IPS-11a (cell line): ENCODE data around the gene NUP210.
"Not testable (repeated sequence)": the region's sequence is repeated elsewhere in the genome, so short reads cannot be mapped to it uniquely, and the experiment has no call there.

Source experiments
- H3K4me3 ChIP-seq: one replicate; pipeline ENCODE4 v1.5.1; 2013; ENCODE audit warnings: low read depth, low read length, control low read depth

Gene NUP210

DNA sequence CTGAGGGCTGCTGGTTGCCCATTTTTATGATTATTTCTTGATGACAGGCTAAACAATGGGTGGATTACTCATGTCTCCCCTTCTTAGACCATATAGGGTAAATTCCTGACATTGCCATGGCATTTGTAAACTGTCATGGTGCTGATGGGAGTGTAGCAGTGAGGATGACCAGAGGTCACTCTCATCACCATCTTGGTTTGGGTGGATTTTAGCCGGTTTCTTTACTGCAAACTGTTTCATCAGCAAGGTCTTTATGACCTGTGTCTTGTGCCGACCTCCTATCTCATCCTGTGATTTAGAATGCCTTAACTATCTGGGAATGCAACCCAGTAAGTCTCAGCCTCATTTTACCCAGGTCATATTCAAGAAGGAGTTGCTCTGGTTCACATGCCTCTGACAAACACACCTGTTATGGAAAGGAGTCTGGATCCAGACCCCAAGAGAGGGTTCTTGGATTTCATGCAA lies 10.3 kb upstream of the NUP210 start:
- not testable (repeated sequence) for H3K4me3 ChIP-seq

DNA sequence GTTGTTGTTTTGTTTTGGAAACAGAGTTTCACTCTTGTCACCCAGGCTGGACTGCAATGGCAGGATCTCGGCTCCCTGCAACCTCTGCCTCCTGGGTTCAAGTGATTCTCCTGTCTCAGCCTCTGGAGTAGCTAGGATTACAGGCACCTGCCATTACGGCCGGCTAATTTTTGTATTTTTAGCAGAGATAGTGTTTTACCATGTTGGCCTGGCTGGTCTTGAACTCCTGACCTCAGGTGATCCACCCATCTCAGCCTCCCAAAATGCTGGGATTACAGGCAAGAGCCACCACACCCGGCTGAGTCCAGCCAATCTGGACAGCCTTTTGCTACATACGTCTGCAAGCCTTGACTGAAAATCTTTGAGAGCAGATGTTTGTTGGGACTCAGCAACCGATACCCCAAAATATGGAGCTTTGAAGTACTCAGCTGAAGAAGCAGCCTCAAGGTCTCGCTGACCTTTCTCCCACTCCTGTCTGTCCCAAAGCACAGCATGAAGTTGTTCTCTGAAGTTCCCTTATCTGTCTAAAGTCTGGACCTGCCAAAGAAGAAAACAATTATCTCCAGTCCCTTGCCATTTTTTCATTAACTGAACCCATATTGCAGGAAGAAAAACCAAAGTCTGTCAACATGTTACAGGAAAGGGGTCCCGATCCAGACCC lies 9.6 kb upstream of the NUP210 start:
- no peak overlapping the region for H3K4me3 ChIP-seq

DNA sequence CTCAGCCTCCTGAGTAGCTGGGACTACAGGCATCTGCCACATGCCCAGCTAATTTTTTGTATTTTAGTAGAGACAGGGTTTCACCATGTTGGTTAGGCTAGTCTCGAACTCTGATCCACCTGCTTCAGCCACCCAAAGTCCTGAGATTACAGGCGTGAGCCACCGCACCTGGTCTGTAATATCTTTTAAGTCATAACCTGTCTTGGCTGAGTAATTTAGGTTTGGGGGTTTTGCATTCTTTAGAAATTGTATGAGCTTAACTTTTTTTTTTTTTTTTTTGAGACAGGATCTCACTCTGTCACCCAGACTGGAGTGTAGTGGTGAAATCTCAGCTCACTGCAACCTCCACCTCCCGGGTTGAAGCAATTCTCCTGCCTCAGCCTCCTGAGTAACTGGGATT lies 8.6 kb upstream of the NUP210 start:
- H3K4me3 ChIP-seq, result not testable (repeated sequence)

DNA sequence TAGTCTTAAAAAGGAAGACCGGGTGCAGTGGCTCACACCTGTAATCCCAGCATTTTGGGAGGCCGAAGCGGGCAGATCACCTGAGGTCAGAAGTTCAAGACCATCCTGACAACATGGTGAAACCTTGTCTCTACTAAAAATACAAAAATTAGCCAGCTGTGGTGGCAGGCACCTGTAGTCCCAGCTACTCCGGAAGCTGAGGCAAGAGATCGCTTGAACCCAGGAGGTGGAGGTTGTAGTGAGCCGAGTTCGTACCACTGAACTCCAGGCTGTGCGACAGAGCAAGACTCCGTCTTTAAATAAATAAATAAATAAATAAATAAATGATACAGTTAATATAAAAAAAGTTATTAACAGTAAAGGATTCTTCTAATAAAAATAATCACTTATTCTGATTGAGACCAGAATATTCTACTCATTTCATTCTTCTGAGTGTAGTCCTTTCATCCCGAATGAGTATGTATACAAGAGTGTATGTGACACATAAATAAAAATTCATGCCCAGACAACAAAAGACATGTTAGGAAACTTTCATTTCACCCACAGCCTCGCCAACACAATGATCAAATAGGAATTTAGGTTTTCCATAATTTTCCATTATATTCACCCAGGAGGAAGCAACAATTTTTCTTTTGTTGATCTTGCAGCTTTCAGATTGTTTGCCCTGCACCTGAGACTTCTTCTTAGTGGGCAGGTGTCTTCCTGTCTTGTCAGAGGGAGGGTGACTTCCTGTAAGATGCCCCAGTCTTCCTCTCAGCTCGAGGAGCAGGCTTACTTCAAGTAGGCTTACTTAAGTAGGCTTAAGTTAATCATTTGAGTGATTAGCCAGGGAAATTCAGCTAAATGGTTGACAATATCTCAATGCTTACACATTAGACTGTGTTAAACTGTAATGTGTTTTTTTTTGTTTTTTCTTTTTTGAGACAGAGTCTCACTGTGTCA lies 7.8 kb upstream of the NUP210 start:
- H3K4me3 ChIP-seq, result no peak overlapping the region

DNA sequence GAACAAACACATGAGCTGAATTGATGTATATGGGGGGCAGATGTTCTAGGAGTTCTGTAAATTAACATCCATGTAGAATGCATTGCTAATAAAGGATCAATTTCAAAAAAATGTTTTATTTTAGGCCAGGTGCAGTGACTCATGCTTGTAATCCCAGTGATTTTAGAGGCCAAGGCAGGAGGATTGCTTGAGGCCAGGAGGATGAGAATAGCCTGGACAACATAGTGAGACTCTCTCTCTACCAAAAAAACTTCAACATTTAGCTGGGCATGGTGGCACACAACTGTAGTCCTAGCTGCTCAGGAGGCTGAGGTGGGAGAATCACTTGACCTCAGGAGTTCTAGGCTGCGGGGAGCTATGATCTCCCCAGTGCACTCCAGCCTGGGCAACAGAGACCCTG lies 6.5 kb upstream of the NUP210 start:
- no peak overlapping the region for H3K4me3 ChIP-seq

DNA sequence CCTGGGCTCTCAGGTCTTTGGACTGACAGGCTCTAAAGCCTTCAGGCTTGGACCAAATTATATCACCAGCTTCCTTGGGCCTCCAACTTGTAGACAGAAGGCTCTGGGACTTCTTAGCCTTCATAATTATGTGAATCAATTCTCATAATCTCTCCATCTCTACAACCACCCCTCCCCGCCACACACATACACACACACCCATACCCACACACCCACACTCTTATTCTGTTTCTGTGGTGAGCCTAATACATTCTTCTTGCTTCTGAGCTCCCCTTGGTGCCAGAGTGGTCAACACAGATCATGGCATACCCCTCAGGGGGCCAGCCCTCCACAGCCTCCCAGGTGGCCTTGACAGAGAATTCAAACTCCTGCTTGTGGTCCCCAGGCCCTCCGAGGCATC lies 5.6 kb upstream of the NUP210 start:
- H3K4me3 ChIP-seq, result no peak overlapping the region

DNA sequence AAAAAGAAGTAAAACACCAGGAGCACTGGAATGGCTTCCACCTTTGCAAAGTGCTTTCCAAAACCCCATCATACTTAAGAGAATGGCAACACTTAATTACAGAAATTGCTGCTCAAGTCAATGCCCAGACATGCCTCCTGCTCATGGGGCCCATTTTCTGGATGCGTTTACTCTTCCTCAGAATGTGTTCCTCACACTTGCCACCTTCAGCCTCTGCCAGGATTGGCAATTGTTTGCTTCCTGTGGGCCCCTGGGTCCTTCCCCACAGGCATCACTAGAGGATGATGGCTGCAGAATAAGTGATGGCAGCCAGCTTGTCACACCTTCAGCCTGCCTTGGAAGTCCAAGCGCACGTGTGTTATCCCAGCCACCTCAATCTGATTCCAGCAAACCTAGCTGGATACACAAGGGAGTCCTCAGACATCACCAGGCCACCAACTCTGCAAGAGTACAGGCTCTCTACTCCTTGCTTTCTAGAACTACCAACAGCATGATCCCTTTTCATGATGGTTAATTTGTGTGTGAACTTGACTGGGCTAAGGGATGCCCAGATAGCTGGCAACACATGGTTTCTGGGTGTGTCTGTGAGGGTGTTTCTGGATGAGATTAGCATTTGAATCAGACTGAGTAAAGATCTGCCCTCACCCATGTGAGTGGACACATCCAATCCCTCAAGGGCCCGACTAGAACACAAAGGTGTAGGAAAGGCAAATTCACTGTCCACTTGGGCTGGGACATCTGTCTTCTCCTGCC lies 4.9 kb upstream of the NUP210 start:
- H3K4me3 ChIP-seq, result no peak overlapping the region

DNA sequence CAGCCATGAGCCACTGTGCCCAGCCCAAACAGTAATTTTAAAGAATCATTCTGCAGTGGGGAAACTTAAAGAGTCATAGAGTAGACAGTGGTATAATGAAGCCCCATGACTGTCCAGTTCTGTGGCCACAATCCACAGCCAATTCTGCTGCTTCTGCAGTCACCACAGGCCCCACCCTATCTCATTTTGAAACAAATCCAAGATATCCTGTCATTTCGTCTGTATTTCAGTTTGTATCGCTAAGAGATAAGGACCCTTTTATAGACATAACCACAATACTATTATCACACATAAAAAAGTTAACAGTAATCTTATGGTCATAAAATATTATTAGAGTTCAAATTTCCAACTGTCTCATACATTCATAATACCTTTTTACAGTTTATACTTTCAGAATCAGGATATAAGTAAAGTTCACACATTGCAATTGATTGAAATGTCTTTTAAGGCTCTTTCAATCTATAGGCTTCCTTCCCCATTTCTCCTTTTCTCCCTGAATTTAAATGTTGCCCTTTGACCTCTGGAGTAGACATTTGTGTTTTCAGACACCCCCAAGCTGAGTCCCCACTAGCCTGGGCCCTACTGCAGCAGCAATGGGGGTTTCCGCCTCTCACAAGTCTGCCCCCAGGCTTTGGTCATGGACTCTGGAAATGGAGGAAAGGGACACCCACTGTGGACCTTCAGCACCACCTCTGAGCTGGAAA lies 4.2 kb upstream of the NUP210 start:
- no peak overlapping the region for H3K4me3 ChIP-seq

DNA sequence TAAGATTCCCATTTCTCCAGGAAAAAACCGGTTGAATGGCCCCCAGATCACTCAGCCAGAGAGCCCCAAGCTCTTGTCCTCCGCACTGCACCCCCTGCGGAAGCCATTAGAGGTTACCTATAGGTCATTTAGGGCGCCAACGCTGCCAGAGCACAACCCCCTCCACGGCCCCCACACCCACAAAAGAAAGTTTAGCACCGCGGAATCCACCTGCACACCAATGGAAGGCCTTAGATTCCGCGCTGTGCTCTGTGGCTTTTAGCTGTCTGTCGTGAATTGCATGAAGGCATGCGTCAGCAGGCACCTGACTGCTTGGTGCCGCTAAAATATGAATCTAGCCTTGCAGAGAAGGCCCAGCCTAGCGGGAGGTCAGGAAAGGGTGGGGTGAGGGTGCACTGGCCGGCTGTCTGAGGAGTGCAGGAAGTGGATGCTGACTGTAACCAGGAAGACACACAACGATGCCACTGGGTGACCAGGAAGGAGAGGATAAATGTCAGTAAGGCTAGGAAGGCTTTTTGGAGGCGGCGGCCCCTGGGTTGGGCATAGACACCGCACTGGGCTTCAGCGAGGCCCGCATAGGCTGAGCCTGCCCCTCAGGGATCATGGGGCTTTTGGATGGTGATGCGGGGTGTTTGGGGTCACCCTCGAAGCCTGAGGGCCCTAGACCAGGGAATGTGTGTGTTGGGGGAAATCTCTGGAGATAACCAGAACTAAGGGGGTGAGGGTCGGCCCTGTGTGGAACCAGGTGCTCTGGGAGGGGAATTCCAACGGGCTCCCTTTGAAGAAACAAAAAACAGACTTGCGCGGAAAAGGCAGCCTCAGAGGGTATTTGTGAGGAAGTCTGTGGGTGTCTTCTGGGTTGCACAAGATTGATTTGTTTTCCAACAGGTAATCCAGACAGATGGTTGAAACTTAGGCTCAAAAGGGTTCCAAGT lies 976 bp upstream of the NUP210 start:
- peak overlapping the region; percentile 5 for H3K4me3 ChIP-seq

DNA sequence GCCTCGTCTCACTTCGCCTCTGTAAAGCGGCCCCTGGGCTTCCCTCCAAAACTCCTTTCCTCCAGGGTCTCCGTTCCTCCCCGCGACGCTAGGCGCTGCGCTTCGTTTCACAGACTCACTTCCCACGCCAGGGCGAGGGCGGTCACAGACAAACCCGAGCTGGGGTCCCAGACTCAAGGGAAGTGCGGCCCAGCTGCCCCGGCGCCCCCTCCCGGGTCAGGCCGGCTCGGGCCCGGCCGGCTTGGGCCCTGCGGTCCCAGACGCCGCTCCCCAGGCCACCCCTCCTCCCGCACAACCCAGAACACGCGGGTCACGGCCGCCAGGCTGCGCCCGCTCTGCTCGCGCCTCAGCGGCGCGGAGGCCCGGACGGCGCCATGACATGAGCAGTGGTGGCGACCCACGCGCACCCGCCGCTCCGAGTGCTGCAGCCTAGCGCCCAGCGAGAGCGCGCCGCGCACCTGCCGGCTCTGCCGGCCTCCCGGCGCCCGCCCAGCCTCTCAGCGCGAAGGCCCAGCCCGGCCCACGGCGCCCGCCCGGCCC lies 547 bp downstream of the NUP210 start:
- H3K4me3 ChIP-seq, result peak overlapping the region; percentile 69

DNA sequence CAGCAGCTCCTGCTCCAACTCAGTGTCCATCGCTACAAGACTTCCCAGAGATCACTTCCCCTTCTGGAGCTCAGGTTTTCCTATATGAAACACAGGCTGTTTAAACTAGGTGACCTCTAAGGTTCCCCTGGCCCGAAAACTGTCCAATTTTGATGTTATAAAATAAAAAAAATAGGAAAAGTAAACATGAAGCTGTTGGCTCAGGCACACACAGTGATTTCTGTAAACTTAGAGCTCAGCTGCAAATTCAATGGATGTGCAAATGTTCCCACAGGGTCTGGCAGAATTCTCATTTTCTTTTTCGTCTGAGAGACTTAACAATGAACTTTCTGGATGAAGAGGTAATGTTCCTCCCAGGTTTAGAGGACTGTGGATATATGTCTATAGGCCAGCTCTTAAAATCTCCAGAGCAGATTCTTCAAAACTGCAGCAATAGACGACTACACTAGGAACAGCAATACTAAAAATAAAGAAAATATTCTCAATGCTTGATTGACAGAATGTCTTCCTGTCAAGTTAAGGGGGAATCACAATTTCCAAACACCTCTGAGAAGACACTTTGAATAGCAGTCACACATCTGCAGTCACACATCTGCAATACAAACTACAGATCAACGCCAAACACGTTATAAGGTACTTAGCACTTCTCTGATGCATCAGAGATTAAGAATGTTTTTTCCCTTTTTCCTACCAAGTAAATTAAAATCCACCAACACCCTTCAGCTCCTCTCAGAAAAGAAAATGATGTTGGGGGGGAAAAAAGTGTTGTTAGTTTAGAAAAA lies 2.8 kb downstream of the NUP210 start:
- H3K4me3 ChIP-seq, result no peak overlapping the region

DNA sequence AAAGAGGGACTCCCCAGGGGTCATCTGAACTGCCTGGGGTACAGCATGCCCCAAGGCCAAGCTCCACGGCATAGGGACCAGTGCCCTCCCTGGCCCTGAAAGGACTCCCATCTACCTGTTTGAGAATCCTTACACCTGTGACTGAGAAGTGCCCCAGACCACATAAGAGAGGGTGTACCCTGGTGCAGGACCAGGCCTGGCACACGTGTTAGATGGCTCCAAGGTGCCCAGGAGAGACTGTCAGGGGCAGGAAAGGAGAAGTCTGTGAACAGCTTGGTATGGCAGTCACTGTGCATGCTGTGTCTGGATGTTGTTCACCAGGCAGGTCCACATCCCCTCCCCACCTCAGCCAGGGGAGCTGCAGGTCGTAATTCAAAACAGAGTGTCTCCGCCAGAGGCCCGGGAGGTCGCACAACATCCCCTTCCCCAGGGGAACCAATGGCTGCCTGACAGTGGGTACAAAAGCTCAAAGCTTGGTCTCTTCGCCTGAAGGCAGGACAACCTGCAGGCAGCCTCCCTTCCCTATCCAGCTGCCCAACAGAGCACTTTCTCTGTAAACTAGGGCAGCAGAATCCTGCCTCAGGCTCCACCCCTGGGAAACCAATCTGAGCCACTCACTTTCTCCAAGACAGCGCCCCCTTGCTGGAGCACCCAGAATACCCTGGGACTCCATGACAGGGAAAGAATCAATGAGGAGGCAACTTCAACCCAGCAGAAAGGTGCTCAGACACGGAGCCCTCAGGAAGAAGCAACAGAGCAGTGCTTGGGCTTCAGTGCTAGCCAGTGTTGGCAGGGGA lies 3.9 kb downstream of the NUP210 start:
- H3K4me3 ChIP-seq, result no peak overlapping the region

DNA sequence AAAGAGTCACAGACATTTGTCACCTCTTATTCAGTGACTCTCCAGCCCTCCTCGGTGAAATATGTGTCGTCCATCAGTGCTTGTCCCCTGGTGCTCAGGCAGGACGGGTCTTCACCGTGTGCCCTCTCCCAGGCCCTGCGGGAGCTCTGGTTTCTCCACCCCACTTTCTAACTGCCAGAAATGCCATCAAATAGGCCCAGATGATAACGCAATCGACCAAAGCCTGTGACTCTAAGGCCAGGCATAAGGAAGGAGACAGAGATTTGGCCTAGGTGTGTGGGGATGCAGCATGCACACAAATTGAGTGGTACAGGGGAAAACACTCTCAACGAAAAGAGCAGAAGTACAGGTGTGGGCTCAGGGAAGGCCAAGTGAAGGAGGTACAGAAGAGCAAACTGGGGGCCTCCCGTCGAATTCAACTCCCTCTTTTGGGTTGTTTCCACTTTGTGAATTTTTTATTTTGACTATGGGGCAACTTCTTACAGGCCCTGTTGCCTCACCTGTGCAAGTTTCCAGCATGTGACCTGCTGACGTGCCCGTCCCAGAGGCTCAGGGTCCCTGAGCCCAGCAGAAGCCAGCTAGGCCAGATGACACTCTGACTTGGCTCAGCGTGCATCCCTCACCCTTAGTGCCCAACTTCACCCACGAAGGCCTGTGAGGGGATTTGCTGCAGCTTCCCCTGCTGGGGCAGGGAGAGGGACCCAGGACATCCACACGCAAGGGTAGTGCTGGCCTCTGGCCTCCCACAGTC lies 4.7 kb downstream of the NUP210 start:
- no peak overlapping the region for H3K4me3 ChIP-seq

DNA sequence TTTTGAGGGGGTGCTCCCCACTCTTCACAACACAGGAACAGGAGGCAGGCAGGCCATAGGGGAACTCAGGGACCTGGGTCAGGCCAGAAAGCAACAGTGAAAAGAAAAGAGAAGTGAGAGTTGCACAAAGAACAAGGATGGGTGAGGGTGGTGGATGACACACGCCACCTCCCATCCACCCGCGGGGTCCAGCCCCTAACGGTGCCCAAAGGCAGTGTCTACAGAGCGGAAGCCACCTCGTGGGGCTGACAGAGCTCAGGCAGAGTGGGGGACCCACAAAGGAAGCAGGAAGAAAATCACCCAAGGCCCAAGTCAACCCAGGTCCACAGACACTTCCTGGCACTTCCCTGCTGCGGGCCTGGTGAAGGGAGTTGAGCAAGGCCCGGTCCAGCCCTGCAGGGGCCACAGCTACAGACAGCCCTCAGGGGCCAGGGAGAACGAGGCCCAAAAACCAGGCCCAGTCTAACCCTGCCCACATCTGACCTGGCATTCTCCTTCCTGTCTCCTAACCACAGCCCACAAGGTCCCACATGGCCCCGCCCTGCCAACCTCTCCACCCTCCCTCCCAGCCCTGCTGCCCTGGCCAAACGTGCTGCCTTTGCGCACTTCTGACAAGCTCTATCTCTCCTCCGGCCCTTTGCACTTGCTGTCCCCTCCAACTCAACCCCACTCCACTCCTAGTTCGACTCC lies 5.9 kb downstream of the NUP210 start:
- no peak overlapping the region for H3K4me3 ChIP-seq

DNA sequence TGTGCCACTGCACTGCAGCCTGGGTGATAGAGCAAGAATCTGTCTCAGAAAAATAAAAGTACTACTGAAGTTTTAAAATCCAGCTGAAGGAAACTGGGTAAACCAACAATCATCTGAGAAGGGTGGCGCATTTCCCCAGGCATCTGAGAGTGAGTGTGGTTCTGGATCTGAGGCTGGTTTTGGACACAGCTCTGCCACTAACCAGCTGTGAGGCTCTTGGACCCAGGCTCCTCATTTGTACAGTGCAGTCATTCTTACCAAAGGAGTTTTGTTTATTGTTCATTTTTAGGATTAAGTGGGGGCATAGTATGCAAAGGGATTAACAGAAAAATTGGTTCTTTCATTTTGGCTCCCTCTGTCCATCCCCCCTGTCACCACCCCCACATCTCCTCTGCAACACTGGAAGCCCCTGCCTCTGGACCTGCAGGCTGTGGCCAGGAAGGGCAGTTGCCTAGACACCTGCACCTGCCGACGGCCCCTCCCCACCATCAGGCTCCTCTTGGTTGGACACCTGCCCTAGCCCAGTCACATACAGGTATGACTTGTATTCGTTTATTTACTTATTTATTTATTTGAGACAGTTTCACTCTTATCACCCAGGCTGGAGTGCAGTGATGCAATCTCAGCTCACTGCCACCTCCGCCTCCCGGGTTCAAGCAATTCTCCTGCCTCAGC lies 8.8 kb downstream of the NUP210 start:
- H3K4me3 ChIP-seq, result no peak overlapping the region

DNA sequence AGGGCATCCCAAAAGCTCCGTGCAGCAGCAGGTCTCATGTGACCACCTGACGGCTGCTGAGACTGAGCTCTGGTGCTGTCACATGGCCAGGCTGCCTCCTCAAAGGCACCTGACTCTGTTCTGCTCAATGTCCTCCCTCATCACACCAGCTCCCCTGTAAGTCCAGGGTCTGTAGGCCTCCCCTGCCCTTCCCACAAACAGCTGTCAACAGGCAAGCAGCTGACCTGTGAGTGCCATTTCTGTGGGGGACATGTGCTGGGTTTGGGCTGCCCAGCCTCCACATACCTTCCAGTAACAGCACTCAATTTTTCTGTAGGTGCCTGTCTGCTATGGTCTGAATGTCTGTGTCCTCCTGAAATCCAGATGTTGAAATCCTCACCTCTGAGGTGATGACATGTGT lies 11.2 kb downstream of the NUP210 start:
- no peak overlapping the region for H3K4me3 ChIP-seq
